NB4 (cell line): ENCODE measurements around the gene LINGO1.

Source experiments
- CTCF ChIP-seq: IDR thresholded peaks from one replicate; pipeline ENCODE4 v1.5.1; 2012; ENCODE audit warnings: low read depth, low read length
- MAX ChIP-seq: IDR thresholded peaks from 2 replicates; pipeline ENCODE4 v1.6.1; 2011; ENCODE audit warnings: low read depth, low read length
- POLR2A ChIP-seq: IDR thresholded peaks from 2 replicates; pipeline ENCODE4 v1.6.1; 2011; ENCODE audit warnings: mild to moderate bottlenecking; ENCODE audit not compliant: insufficient read length; ENCODE audit errors: extremely low read depth

- no peak for TF ChIP-seq POLR2A
- TF ChIP-seq CTCF: no peak
- no peak for TF ChIP-seq MAX
These were observed 13.5 kb upstream of the LINGO1 start for GRCh38 chr15:77646104-77646694.
